Endothelial cell of umbilical vein (primary cell): ENCODE measurements around the gene CPED1. TPM values are rescaled to one million over a fixed set of nuclear protein-coding genes. Genes with fewer than 3 reads are reported as not detected.

Source experiments
- BruUV-seq: library from RNA; stranded (reverse); fragments of 400-500 nt; replicated peaks from 2 replicates; lab custom pipeline; 2021; lab: Mats Ljungman, UMichigan
- CTCF ChIA-PET: fragments of 300-600, 350-600 bp; sonication (Branson Sonifier 250); formaldehyde crosslinking; loops from one replicate; lab custom pipeline; 2021; ENCODE audit warnings: antibody characterized with exemption, inconsistent platforms; lab: Charles Lee
- POLR2A ChIA-PET: fragments of 300-600, 350-600 bp; sonication (Branson Sonifier 250); formaldehyde crosslinking; loops from one replicate; lab custom pipeline; 2021; ENCODE audit warnings: antibody characterized with exemption, inconsistent platforms; lab: Charles Lee
- DNase-seq: peaks from one replicate; pipeline ENCODE4 v3.0.0-alpha.2; 2011; ENCODE audit warnings: low read depth, low spot score
- FAIRE-seq: peaks from 2 replicates; lab custom pipeline; 2011; peaks lifted over from hg19 to GRCh38; lab: Jason Lieb, UNC
- H2AFZ ChIP-seq: 2 replicates; pipeline ENCODE4 v1.6.0; 2012; ENCODE audit warnings: low read depth, low read length, control low read depth, inconsistent platforms
- H3K27ac ChIP-seq: 2 replicates; pipeline ENCODE4 v1.5.1; 2011; ENCODE audit warnings: low read depth, mild to moderate bottlenecking, control low read depth, low read length, moderate library complexity; ENCODE audit not compliant: insufficient read depth
- H3K27me3 ChIP-seq, 2 experiments: 2 replicates each; pipeline versions ENCODE4 v1.6.0 to v1.6.1; 2011; ENCODE audit warnings: low read length in 2 of 2, mixed read lengths in 1 of 2; ENCODE audit not compliant: control insufficient read depth in 2 of 2, insufficient read depth in 2 of 2
- H3K36me3 ChIP-seq, 2 experiments: 2 replicates in 1 of 2; 3 replicates in 1 of 2; pipeline ENCODE4 v1.5.1; 2011; ENCODE audit warnings: low read length in 2 of 2, mild to moderate bottlenecking in 1 of 2, moderate library complexity in 1 of 2; ENCODE audit not compliant: control insufficient read depth in 2 of 2, insufficient read depth in 2 of 2; ENCODE audit errors: extremely low read depth in 1 of 2
- H3K4me1 ChIP-seq: 3 replicates; pipeline ENCODE4 v1.5.1; 2011; ENCODE audit warnings: mild to moderate bottlenecking, low read length; ENCODE audit not compliant: control insufficient read depth, insufficient read depth; ENCODE audit errors: extremely low read depth
- H3K4me2 ChIP-seq: 2 replicates; pipeline ENCODE4 v1.6.1; 2011; ENCODE audit warnings: low read length, control low read depth, mixed read lengths; ENCODE audit not compliant: insufficient read depth
- H3K4me3 ChIP-seq, 3 experiments: fragments of 200-600 bp in 1 of 3; sonication (generic), shearing (Covaris generic) in 1 of 3; replicated peaks in 1 of 3; 2 replicates each; pipeline ENCODE4 v1.5.1; 2011 to 2016; ENCODE audit warnings: control low read depth in 3 of 3, low read length in 3 of 3, mild to moderate bottlenecking in 2 of 3, inconsistent platforms in 1 of 3, low read depth in 1 of 3, moderate library complexity in 1 of 3; ENCODE audit not compliant: insufficient read depth in 1 of 3
- H3K79me2 ChIP-seq: 2 replicates; pipeline ENCODE4 v1.6.0; 2012; ENCODE audit warnings: low read length, inconsistent platforms; ENCODE audit not compliant: control insufficient read depth, insufficient read depth
- H3K9ac ChIP-seq: replicated peaks from 2 replicates; pipeline ENCODE3; 2011; ENCODE audit warnings: low read length, control low read depth; ENCODE audit not compliant: insufficient read depth; ENCODE audit errors: extremely low read depth
- H3K9me1 ChIP-seq: replicated peaks from 3 replicates; pipeline ENCODE4 v1.6.0; 2011; ENCODE audit warnings: mild to moderate bottlenecking, low read length; ENCODE audit not compliant: control insufficient read depth, insufficient read depth; ENCODE audit errors: extremely low read depth
- H3K9me3 ChIP-seq: replicated peaks from 2 replicates; pipeline ENCODE4 v1.5.1; 2012; ENCODE audit warnings: low read length, inconsistent platforms; ENCODE audit not compliant: control insufficient read depth, insufficient read depth
- H4K20me1 ChIP-seq: replicated peaks from 2 replicates; pipeline ENCODE3; 2011; ENCODE audit warnings: mild to moderate bottlenecking, low read length; ENCODE audit not compliant: control insufficient read depth, insufficient read depth; ENCODE audit errors: extremely low read depth
- EZH2 ChIP-seq: IDR thresholded peaks from 2 replicates; pipeline ENCODE4 v1.6.1; 2012; ENCODE audit warnings: borderline replicate concordance, low read depth, mild to moderate bottlenecking, moderate library complexity, low read length, inconsistent platforms; ENCODE audit not compliant: severe bottlenecking
- FOS ChIP-seq: IDR thresholded peaks from 2 replicates; pipeline ENCODE4 v1.6.1; 2011; ENCODE audit warnings: mild to moderate bottlenecking, low read length, moderate library complexity, borderline replicate concordance; ENCODE audit not compliant: insufficient read depth
- GATA2 ChIP-seq: IDR thresholded peaks from 2 replicates; pipeline ENCODE4 v1.7.0; 2011; ENCODE audit warnings: low read depth, mild to moderate bottlenecking, moderate library complexity, mixed read lengths, low read length; ENCODE audit not compliant: insufficient read length, insufficient read depth
- JUN ChIP-seq: IDR thresholded peaks from 2 replicates; pipeline ENCODE4 v1.6.1; 2011; ENCODE audit warnings: borderline replicate concordance, low read depth; ENCODE audit not compliant: insufficient read length, insufficient read depth
- MAX ChIP-seq: IDR thresholded peaks from 2 replicates; pipeline ENCODE4 v1.6.1; 2011; ENCODE audit not compliant: insufficient read depth, insufficient read length
- MYC ChIP-seq: IDR thresholded peaks from one replicate; pipeline ENCODE4 v1.6.1; 2011; ENCODE audit warnings: mild to moderate bottlenecking, low read depth, low read length
- POLR2A ChIP-seq: IDR thresholded peaks from 2 replicates; pipeline ENCODE4 v1.6.1; 2012; ENCODE audit warnings: low read depth, mild to moderate bottlenecking, control low read depth, low read length
- POLR2AphosphoS5 ChIP-seq: IDR thresholded peaks from 2 replicates; pipeline ENCODE4 v1.6.1; 2012; ENCODE audit warnings: low read depth, mild to moderate bottlenecking, control low read depth, low read length, moderate library complexity; ENCODE audit not compliant: insufficient read depth
- dilution Hi-C: fragments of 300-500 bp; cut with MboI; formaldehyde crosslinking; loops from one replicate; pipeline ENCODE4 v1.15.0; 2019; ENCODE audit warnings: low sequenced_read_pairs; ENCODE audit not compliant: extremely low pct_ligation_motif_present
- intact Hi-C: fragments of 100-400 bp; cut with micrococcal nuclease; formaldehyde crosslinking; loops from one replicate; pipeline ENCODE4 v1.10.0; 2022
- polyA plus RNA-seq, 4 experiments: library from polyadenylated mRNA; depleted of rRNA in 3 of 4; stranded (reverse) in 3 of 4; unstranded in 1 of 4; fragments of >200 nt; gene quantifications; 2 replicates each; pipeline versions ENCODE4 v1.2.1 to v1.2.3, GENCODE V29; 2011 to 2012; ENCODE audit warnings: missing spikeins in 1 of 4
- total RNA-seq: library from RNA; stranded (reverse); gene quantifications from 2 replicates; pipeline ENCODE4 v1.2.3, GENCODE V29; 2021
- TF ChIP-seq, protein P1 (sequence below), 2 donors: IDR thresholded peaks; 1 replicate in 1 of 2; 2 replicates in 1 of 2; pipeline ENCODE4 v1.5.1; 2011; ENCODE audit warnings: low read length in 2 of 2, mild to moderate bottlenecking in 2 of 2, moderate library complexity in 2 of 2, control low read depth in 1 of 2, inconsistent platforms in 1 of 2, low read depth in 1 of 2; ENCODE audit not compliant: insufficient read depth in 1 of 2; ENCODE audit errors: extremely low read depth in 1 of 2

CPED1 gene
- total and polyA plus RNA-seq, 2 donors (not counting 3 experiments of a cell fraction or from before 2014, with no cell fraction given): 0.22 to 3.0 TPM

DNA sequence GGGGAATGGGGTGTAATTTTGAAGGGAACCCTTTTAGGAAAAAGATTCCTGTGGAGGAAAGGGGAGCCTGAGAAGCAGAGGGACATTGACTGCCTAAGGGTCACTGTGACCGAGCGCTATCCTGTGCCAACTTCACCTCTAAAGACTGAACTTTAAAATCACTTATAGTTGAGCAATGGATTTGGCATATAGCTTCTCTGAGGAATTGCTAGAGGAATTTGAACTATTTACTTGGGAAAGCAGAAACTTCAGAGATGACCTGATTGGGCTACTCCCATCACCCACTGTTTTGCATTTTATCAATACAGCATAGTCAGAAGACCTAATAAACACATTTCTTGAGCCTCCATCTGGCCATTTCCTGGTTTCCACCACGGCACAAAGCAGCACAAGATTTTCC, 316.6 kb downstream of the CPED1 start:
- H2AFZ ChIP-seq: no peak overlapping the region
- no TSS peak for BruUV-seq
- H3K4me2 ChIP-seq: no peak overlapping the region
- H3K27me3 ChIP-seq: peaks cover 3 to 6% of the 10 kb centered on the region in 2 experiments
- ChIA-PET POLR2A (no interaction called here), CTCF (no interaction called here)
- no peaks in the 10 kb centered on the region for H3K9me1 ChIP-seq
- no peak overlapping the region for H3K9ac ChIP-seq
- intact Hi-C loops (no loop called here), dilution Hi-C loops (no loop called here)
- no peaks in the 10 kb centered on the region for H3K79me2 ChIP-seq
- DNase-seq (no peak), FAIRE-seq (no peak)
- H3K27ac ChIP-seq: no peak overlapping the region
- H3K9me3 ChIP-seq: no peaks in the 10 kb centered on the region
- no peaks in the 10 kb centered on the region for H3K4me1 ChIP-seq
- no peak for TF ChIP-seq EZH2
- no peak for TF ChIP-seq GATA2
- TF ChIP-seq POLR2AphosphoS5: no peak
- TF ChIP-seq MYC: no peak
- TF ChIP-seq JUN: no peak
- TF ChIP-seq FOS: no peak
- TF ChIP-seq POLR2A: no peak
- TF ChIP-seq MAX: no peak
- TF ChIP-seq, protein P1, sequence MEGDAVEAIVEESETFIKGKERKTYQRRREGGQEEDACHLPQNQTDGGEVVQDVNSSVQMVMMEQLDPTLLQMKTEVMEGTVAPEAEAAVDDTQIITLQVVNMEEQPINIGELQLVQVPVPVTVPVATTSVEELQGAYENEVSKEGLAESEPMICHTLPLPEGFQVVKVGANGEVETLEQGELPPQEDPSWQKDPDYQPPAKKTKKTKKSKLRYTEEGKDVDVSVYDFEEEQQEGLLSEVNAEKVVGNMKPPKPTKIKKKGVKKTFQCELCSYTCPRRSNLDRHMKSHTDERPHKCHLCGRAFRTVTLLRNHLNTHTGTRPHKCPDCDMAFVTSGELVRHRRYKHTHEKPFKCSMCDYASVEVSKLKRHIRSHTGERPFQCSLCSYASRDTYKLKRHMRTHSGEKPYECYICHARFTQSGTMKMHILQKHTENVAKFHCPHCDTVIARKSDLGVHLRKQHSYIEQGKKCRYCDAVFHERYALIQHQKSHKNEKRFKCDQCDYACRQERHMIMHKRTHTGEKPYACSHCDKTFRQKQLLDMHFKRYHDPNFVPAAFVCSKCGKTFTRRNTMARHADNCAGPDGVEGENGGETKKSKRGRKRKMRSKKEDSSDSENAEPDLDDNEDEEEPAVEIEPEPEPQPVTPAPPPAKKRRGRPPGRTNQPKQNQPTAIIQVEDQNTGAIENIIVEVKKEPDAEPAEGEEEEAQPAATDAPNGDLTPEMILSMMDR (IDR thresholded peaks at IDR 0.05; ENCODE audit: extremely low read depth in 1 of 2, insufficient read depth in 1 of 2, low read depth in 1 of 2, low read length in 2 of 2): no peak
- H3K36me3 ChIP-seq: no peaks in the 10 kb centered on the region
- H4K20me1 ChIP-seq: no peaks in the 10 kb centered on the region
- no peak overlapping the region for H3K4me3 ChIP-seq
